Adrenal gland (tissue), 5 donors: ENCODE measurements around the gene C1orf232.

Source experiments
- POLR2A ChIP-seq, 2 donors: fragments of 450-650 bp; IDR thresholded peaks; one replicate each; pipeline ENCODE4 v1.6.1; 2017; ENCODE audit warnings: antibody characterized with exemption in 2 of 2, mild to moderate bottlenecking in 2 of 2, moderate library complexity in 1 of 2
- TF ChIP-seq, protein P1 (sequence below), 6 experiments: fragments of 450-650 bp in 4 of 6; fragments of 200-600 bp in 2 of 6; sonication (generic) in 1 of 6; IDR thresholded peaks; 1 replicate in 5 of 6; 2 replicates in 1 of 6; pipeline versions ENCODE4 v1.5.1 to v1.8.0; 2016 to 2021; ENCODE audit warnings: antibody characterized with exemption in 6 of 6, mild to moderate bottlenecking in 2 of 6, moderate library complexity in 1 of 6
- donor health status: DM: no; HTN: no; CAD: no.

DNA sequence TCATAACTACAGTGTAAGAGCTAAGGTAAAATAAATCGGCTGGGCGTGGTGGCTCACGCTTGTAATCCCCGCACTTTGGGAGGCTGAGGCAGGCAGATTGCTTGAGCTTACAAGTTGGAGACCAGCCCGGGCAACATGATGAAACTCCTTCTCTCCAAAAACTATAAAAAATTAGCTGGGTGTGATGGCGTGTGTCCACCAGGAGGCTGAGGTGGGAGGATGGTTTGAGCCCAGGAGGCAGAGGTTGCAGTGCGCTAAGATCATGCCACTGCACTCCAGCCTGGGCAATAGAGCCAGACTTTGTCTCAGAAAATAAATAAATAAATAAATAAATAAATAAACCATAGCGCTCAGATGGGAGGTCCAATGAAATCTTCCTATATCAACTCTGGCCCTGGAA, 26.6 kb downstream of the C1orf232 start:
- TF ChIP-seq, protein P1, sequence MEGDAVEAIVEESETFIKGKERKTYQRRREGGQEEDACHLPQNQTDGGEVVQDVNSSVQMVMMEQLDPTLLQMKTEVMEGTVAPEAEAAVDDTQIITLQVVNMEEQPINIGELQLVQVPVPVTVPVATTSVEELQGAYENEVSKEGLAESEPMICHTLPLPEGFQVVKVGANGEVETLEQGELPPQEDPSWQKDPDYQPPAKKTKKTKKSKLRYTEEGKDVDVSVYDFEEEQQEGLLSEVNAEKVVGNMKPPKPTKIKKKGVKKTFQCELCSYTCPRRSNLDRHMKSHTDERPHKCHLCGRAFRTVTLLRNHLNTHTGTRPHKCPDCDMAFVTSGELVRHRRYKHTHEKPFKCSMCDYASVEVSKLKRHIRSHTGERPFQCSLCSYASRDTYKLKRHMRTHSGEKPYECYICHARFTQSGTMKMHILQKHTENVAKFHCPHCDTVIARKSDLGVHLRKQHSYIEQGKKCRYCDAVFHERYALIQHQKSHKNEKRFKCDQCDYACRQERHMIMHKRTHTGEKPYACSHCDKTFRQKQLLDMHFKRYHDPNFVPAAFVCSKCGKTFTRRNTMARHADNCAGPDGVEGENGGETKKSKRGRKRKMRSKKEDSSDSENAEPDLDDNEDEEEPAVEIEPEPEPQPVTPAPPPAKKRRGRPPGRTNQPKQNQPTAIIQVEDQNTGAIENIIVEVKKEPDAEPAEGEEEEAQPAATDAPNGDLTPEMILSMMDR (IDR thresholded peaks at IDR 0.05): no peak
- no peak for TF ChIP-seq POLR2A (IDR thresholded peaks at IDR 0.05)
